ENCODE measurements around the gene URB1. TPM values are rescaled to one million over a fixed set of nuclear protein-coding genes. Genes with fewer than 3 reads are reported as not detected.

URB1 gene
- total and polyA plus RNA-seq, 9 donors = 7.6 to 29.6 (median 18.0) TPM

GRCh38 chr21:32364796-32365195, 28.0 kb downstream of the URB1 start:
- Histone ChIP-seq H3K4me1 (ENCODE audit: insufficient read depth) (peaks cover 2% of the 10 kb centered on the region), H3K36me3 (no peaks in the 10 kb centered on the region), H3K4me3 (no peak overlapping the region), H3K27me3 (no peaks in the 10 kb centered on the region), H3K9me3 (no peaks in the 10 kb centered on the region), H3K27ac (no peak overlapping the region)
- 65 to 77% (median 66%) methylated on average over 4 of the region's 4 CpGs for WGBS, 3 donors
- no peak for DNase-seq
- intact Hi-C loops (cut with DNase I) = no loop called here
- no peak for TF ChIP-seq POLR2A (IDR thresholded peaks at IDR 0.05)
- no peak for TF ChIP-seq EP300 (IDR thresholded peaks at IDR 0.05)
- TF ChIP-seq CTCF (IDR thresholded peaks at IDR 0.05) = no peak

GRCh38 chr21:32364387-32364786, 28.4 kb downstream of the URB1 start:
- H3K27ac ChIP-seq = no peak overlapping the region
- no peaks in the 10 kb centered on the region for H3K36me3 ChIP-seq
- DNase-seq = no peak

GRCh38 chr21:32360401-32360975, 32.3 kb downstream of the URB1 start:
- intact Hi-C loops (cut with DNase I) = no loop called here

More at GRCh38 chr21:32364387-32364786, 28.4 kb downstream of the URB1 start:
- H3K4me1 ChIP-seq (ENCODE audit: insufficient read depth) = peaks cover under 1% of the 10 kb centered on the region
- H3K4me3 ChIP-seq = no peak overlapping the region
- TF ChIP-seq CTCF (IDR thresholded peaks at IDR 0.05) (no peak), EP300 (IDR thresholded peaks at IDR 0.05) (no peak), POLR2A (IDR thresholded peaks at IDR 0.05) (no peak)
- 55 to 72% (median 58%) methylated on average over 7 of the region's 7 CpGs for WGBS, 3 donors
- intact Hi-C loops (cut with DNase I) = no loop called here
- H3K9me3 ChIP-seq = no peaks in the 10 kb centered on the region
- no peaks in the 10 kb centered on the region for H3K27me3 ChIP-seq

GRCh38 chr21:32359719-32360260, 33.0 kb downstream of the URB1 start:
- intact Hi-C loops (cut with DNase I) = no loop called here
- no peak for TF ChIP-seq CTCF (IDR thresholded peaks at IDR 0.05)
- TF ChIP-seq POLR2A (IDR thresholded peaks at IDR 0.05) = no peak
- TF ChIP-seq EP300 (IDR thresholded peaks at IDR 0.05) = no peak
- WGBS, 3 donors = 60 to 66% (median 64%) methylated on average over 7 of the region's 7 CpGs
- no peak for DNase-seq
- Histone ChIP-seq H3K4me1 (ENCODE audit: insufficient read depth) (no peaks in the 10 kb centered on the region), H3K27ac (no peak overlapping the region), H3K9me3 (no peaks in the 10 kb centered on the region), H3K27me3 (no peaks in the 10 kb centered on the region), H3K36me3 (no peaks in the 10 kb centered on the region), H3K4me3 (no peak overlapping the region)

More at GRCh38 chr21:32360401-32360975, 32.3 kb downstream of the URB1 start:
- no peaks in the 10 kb centered on the region for H3K36me3 ChIP-seq
- 88 to 96% (median 92%) methylated on average over 5 of the region's 5 CpGs for WGBS, 3 donors
- no peaks in the 10 kb centered on the region for H3K9me3 ChIP-seq
- H3K4me1 ChIP-seq (ENCODE audit: insufficient read depth) = no peaks in the 10 kb centered on the region
- no peak for DNase-seq
- no peak overlapping the region for H3K27ac ChIP-seq
- no peak overlapping the region for H3K4me3 ChIP-seq
- no peak for TF ChIP-seq EP300 (IDR thresholded peaks at IDR 0.05)
- TF ChIP-seq POLR2A (IDR thresholded peaks at IDR 0.05) = no peak
- TF ChIP-seq CTCF (IDR thresholded peaks at IDR 0.05) = no peak
- H3K27me3 ChIP-seq = no peaks in the 10 kb centered on the region
